GM19023 (cell line): ENCODE data around the gene GPR87.
A peak's percentile ranks its signal among the peaks of the same experiment; 100 is the strongest.

Experiments
- ATAC-seq: cut with Tn5 transposase; IDR thresholded peaks from one replicate; pipeline ENCODE4 v1.9.1; 2021; ENCODE audit warnings: mild to moderate bottlenecking, moderate library complexity; ENCODE audit not compliant: unreplicated experiment

Gene GPR87

GRCh38 chr3:151283907-151284461, 32.6 kb downstream of the GPR87 start:
- no peak for ATAC-seq

DNA sequence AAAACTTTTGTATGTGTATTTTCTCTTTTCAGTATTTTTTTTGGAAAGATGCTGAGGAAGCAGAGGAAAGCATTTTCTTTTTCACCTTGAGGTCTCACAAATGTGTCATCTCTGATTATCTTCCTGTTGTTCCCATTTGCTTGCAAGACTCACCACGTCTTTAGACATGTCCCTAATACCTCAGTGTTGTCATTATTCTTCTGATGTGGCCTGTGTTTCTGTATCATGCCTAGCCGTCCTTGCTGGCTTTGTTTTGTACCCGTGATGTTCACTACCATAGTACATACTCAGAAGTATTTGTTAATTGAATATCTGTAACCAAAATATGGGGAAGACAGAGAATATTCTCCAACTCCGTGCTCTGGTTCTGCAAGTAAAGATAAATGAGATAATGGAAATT, 33.2 kb downstream of the GPR87 start:
- no peak for ATAC-seq

DNA sequence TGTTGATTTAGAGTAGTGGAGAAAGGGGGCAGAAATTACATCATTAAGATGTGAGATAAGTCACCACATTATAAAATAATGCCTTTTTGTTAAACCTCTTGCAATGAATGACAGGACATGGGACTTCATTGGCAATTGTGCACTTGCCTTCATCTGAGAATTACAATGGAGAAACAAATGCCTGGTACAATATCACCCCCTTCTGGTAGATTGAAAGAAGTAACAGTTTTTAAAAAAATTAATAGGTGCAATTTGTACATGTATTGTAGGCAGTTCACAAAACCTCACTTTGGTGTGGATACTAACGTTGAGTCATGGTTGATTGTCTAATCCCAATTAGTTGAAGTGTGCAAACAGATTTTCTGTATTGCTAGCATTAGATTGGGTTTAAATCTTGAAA, 33.7 kb downstream of the GPR87 start:
- ATAC-seq = no peak

GRCh38 chr3:151281671-151282324, 34.8 kb downstream of the GPR87 start:
- no peak for ATAC-seq

- no peak for ATAC-seq
Observed at GRCh38 chr3:151278230-151278629, 38.4 kb downstream of the GPR87 start, which contains the start of gene P2RY14. Gene P2RY14 (minus strand): TSS chr3:151278542. CDS start chr3:151214316, 64,226 bp downstream.

DNA sequence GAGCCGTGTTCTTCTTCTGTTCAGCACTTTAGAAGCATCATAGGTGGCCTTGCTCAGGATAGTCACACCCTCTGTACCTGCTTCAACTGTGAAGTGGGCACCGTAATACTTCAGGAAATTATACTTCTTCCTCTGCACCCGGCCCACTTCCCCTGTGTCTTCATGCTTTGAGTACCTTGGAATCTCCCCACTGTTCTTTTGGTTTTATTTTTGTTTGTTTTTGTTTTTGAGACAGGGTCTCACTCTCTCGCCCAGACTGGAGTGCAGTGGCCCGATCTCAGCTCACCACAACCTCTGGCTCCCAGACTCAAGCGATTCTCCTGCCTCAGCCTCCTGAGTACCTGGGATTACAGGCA, 40.0 kb downstream of the GPR87 start:
- ATAC-seq = peak; percentile 73

GRCh38 chr3:151276038-151276686, 40.5 kb downstream of the GPR87 start:
- peak; percentile 32 for ATAC-seq

DNA sequence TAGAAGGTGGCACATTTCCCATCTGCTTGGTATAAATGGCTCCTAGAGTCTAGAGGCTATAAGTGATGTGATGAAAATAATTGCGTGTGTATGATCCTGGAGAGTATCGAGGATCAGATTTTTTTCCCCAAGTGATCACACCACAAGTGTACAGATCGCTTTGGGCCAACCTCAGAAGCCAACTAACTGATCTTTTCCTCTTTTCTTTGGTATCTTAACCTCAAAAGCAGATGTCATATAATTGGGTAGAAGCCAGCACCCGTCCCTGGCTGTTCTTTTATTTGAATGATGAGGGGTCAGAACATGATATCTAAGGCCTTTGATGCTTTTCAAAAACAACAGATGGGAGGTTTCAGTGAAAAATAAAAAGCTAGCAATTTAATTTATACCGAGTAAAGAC, 41.5 kb downstream of the GPR87 start:
- ATAC-seq = no peak

DNA sequence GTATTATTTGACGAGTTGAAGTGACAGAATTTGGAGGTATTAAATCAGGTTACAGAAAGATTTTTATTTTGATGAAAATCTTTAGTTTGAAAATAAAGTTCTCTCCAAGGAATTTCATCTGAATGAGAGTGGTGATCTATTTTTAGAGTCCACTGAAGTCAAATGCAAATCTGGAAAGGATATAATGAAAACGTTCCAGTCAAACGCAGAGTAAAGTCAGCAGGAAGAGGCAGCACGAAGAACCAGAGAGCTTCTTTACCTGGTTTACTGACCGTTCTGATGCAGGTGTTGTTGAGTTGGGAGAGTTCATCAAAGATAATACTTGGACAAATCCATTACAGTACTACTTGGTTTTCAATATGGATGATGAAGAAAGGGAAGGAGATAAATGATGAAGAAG, 47.0 kb downstream of the GPR87 start:
- no peak for ATAC-seq

- ATAC-seq = peak; percentile 48
Observed at GRCh38 chr3:151268267-151269235, 48.1 kb downstream of the GPR87 start.

- ATAC-seq = no peak
Observed at GRCh38 chr3:151267066-151267465, 49.6 kb downstream of the GPR87 start.

GRCh38 chr3:151265866-151266265, 50.8 kb downstream of the GPR87 start:
- ATAC-seq = peak; percentile 95

DNA sequence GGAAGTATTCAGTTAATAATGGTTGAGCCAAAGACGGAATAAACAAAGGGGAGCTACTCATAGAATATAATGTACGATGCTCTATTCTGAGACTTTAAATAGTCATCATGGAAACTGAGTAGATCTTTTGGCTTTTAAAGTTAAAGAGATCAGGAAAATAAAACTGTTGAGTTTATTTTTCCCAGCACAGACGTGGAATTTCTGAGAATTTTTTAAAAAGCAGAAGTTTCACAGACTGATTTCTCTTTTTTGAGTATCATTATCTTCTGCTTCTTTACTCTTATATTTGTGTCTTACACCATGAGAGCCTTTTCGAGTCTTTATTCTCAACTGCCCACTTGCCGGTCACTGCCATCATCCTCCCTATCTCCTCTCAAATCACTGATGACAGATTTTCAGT, 51.5 kb downstream of the GPR87 start:
- no peak for ATAC-seq

- no peak for ATAC-seq
Observed at GRCh38 chr3:151264605-151265004, 52.0 kb downstream of the GPR87 start.

DNA sequence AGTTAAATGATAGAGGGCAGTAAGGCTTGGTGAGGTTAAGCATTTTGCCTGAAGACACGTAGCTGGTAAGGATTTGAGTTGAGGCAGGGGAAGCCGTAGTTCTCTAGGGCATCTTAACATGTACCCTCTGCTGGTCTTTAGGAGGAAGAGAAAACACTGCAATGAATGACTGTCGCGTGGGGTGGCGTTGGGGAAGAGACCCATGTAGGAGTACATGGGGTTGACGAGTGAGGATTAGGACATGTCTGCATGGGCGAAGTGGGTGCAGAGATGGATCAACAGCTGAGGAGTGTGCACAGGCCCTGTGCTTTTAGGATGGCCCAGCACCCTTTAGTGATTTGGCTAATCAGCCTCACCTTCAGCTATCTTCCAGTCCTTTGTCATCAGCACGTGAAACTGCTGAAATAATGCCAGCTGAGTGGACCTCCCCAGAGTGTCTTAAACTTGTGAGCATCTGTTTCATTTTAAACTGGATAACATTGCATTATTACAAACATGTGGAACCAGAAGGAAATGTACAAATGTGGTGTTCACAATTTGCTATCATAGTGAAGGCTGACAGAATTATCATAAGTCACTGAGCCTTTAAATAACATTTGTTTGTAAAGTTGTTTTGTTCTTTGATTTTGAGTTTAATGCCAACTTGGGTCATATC, 53.6 kb downstream of the GPR87 start:
- no peak for ATAC-seq

DNA sequence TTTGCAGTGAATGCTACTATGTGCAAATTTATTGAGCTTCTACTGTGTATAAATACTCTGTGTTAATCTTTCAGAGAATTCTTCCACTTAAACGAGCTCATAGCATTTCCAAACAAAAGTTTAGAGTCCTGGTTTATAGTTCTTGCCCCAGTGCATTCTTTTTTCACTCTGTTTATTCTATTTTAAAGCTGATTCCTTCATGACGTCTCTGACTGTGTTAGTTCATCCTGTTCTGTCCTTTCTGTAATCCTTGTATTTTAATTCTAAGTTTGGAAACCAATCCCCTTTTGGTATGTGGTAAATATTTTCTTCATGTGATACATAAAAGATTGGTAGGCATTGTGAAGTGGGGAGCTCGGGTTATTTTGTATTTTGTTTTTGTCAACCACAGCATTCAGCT, 57.0 kb downstream of the GPR87 start:
- no peak for ATAC-seq

DNA sequence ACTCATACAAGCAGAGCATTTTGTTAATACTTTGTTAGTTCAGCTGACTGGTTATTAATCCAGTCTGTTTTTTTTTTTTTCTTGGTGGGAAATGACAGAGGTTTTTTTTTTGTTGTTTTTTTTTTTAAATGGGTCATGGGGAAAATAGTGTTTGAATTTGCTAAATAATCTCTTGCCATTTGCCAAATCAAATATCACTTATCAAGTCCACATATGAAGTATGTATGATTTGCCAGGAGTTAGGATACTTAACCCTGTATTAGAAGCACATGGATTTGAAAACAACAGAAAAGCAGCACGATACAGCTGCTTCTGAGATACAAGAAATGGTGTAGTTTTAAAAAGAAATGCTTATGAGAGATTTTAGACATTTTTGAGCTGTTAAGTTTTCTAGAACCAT, 59.9 kb downstream of the GPR87 start:
- no peak for ATAC-seq

GRCh38 chr3:151248772-151249337, 67.8 kb downstream of the GPR87 start:
- no peak for ATAC-seq
